Activated naive CD4-positive, alpha-beta T cell treated with anti-CD3 and anti-CD28 coated beads for 36 hours (primary cell): ENCODE data around the gene PALLD. TPM values are rescaled to one million over a fixed set of nuclear protein-coding genes. Genes with fewer than 3 reads are reported as not detected.

Experiments used
- CTCF ChIA-PET: fragments of 350-600 bp; sonication (Branson Sonifier 250); formaldehyde crosslinking; loops from one replicate; lab custom pipeline; 2021; ENCODE audit warnings: antibody characterized with exemption; lab: Charles Lee
- DNase-seq: peaks from one replicate; pipeline ENCODE4 v3.0.0-alpha.2; 2020
- H3K27ac Mint-ChIP-seq: one replicate; pipeline ENCODE4 v1.8.0; 2021; ENCODE audit warnings: mild to moderate bottlenecking, mixed read lengths
- H3K27me3 Mint-ChIP-seq: one replicate; pipeline ENCODE4 v1.8.0; 2021; ENCODE audit warnings: low read depth, mixed read lengths
- H3K36me3 Mint-ChIP-seq: one replicate; pipeline ENCODE4 v1.8.0; 2021; ENCODE audit warnings: low read depth, mixed read lengths
- H3K4me1 Mint-ChIP-seq: one replicate; pipeline ENCODE4 v1.8.0; 2021; ENCODE audit warnings: low read depth, mixed read lengths
- H3K4me3 Mint-ChIP-seq: one replicate; pipeline ENCODE4 v1.8.0; 2021; ENCODE audit warnings: mild to moderate bottlenecking, moderate library complexity, mixed read lengths
- H3K9me3 Mint-ChIP-seq: one replicate; pipeline ENCODE4 v1.8.0; 2021; ENCODE audit warnings: mixed read lengths
- intact Hi-C: fragments of 100-400 bp; cut with micrococcal nuclease; formaldehyde crosslinking; loops from one replicate; pipeline ENCODE4 v1.15.1; 2023
- total RNA-seq, 2 experiments: library from RNA; stranded (reverse); gene quantifications; one replicate each; pipeline ENCODE4 v1.2.3, GENCODE V29; 2021

The PALLD gene
- total RNA-seq, 2 experiments from 2014 or later, result 7.3 to 7.8 TPM

DNA sequence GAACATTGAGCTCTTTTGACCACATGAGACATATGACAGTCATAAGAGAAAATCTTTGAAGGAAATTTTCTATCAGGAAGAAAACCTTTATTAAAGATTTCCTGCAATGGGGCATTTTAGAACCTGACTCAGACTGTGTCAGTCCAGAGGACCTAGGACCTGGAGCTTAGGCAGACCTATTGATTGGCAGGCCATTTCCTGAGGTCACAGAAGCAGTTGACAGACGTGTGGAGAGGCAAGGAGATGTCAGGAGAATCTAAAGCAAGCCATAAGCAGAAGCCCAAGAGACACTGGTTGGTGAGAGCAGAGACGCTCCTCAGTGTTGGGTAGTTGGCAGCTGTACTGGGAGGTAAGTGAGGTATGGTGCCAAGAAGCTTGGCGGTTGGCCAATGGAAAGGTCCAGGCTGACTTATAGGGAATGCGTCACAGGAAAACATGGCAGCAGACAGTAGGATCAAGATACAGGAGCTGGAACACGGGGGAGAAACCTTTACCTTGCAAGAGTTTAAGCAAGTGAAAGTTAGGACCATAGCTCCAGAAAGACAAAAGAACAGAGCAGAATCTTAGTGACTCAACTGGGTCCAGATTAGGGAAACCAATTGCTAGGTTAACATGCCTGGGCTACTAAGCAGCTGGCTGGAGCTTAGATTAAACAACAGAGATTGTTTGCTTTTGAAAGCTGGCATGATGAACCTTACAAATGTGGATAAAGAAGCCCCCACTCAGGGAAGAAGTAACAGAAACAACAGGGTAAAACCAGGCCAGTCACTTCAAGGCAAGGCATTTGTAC lies 18.6 kb downstream of the PALLD start:
- no peak overlapping the region for H3K4me3 Mint-ChIP-seq
- CTCF ChIA-PET, result interaction anchor here (0.6 to 2.0 kb wide), 13 partner anchors 13 to 407 kb away, joined by 3 to 8 read pairs (median 3); no protein-coding TSS in a partner anchor
- H3K36me3 Mint-ChIP-seq, result no peaks in the 10 kb centered on the region
- H3K27ac Mint-ChIP-seq, result no peak overlapping the region
- intact Hi-C loops, result loop anchor here (2.0 to 10.0 kb wide), 3 partner anchors 319 to 971 kb away; no protein-coding TSS in a partner anchor
- peaks cover 22% of the 10 kb centered on the region for H3K4me1 Mint-ChIP-seq
- DNase-seq, result no peak
- no peaks in the 10 kb centered on the region for H3K9me3 Mint-ChIP-seq
- no peaks in the 10 kb centered on the region for H3K27me3 Mint-ChIP-seq

DNA sequence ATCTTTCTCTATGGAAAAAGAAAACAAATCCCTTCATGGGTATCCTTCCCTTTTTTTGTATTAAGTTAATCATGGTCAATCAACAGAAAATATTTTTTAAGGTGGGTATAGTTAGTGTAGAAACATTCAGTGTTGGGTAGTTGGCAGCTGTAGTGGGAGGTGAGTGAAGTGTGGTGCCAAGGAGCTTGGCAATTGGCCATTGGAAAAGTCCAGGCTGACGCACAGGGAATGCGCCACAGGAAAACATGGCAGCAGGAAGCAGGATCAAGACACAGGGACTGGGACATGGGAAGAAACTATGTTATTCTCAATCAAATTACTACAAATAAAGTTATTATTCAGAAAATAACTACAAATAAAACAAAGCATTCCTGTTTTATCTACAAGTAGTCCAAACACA lies 20.0 kb downstream of the PALLD start:
- no peaks in the 10 kb centered on the region for H3K36me3 Mint-ChIP-seq
- H3K4me1 Mint-ChIP-seq, result peaks cover 12% of the 10 kb centered on the region
- intact Hi-C loops, result loop anchor here (10.0 kb wide), 2 partner anchors 318 to 898 kb away; no protein-coding TSS in a partner anchor
- no peak overlapping the region for H3K27ac Mint-ChIP-seq
- no peaks in the 10 kb centered on the region for H3K9me3 Mint-ChIP-seq
- DNase-seq, result no peak
- H3K27me3 Mint-ChIP-seq, result no peaks in the 10 kb centered on the region
- CTCF ChIA-PET, result interaction anchor here (0.6 to 2.0 kb wide), 2 partner anchors 399 to 1050 kb away, joined by 3 to 7 read pairs; no protein-coding TSS in a partner anchor
- no peak overlapping the region for H3K4me3 Mint-ChIP-seq

DNA sequence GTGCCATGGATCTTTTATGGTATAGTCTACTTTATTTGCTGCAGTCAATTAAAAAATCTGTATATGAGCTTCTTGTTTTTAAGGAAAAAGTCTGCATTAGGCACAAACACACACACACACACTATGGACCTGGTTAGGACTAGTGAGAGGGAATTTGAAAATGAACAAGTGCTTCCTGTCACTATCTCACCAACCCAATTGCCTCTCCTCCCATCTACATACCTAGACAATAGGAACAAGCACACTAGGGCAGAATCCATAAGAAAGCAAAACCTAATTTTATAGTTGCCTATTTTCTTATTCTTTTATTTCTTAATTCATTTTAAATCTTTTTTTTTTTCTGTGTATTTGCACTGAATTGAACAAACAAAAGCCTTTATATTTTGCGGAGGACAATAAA lies 22.7 kb downstream of the PALLD start:
- Mint-ChIP-seq H3K27me3 (peaks cover 2% of the 10 kb centered on the region), H3K4me3 (no peak overlapping the region), H3K9me3 (no peaks in the 10 kb centered on the region), H3K36me3 (no peaks in the 10 kb centered on the region), H3K27ac (no peak overlapping the region), H3K4me1 (no peaks in the 10 kb centered on the region)
- intact Hi-C loops, result loop anchor here (10.0 kb wide), 2 partner anchors 315 to 895 kb away; no protein-coding TSS in a partner anchor
- DNase-seq, result no peak
- CTCF ChIA-PET, result interaction anchor here (1.0 kb wide), 1 partner anchor 10 kb away, joined by 4 read pairs; no protein-coding TSS in a partner anchor

DNA sequence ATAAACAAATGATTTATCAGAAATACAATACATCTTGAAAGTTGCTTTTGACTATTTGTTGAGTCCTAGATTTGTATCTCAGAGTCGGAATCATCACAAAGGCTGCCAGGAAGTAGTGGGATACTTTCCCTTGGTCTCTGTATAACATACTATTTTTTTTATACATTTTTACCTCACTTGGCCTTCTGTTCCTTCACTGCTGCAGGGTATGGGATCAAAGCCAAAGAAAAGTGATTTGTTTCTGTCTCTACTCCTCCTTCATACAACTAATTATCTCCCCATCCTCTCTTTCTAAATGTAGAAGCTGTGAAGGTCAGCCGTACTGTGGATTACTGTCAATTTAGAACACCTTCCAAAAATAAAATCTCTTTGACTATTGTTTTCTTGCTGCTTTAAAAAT lies 24.9 kb downstream of the PALLD start:
- DNase-seq, result no peak
- Mint-ChIP-seq H3K4me3 (no peak overlapping the region), H3K27ac (no peak overlapping the region), H3K9me3 (no peaks in the 10 kb centered on the region), H3K27me3 (peaks cover 2% of the 10 kb centered on the region), H3K4me1 (no peaks in the 10 kb centered on the region), H3K36me3 (no peaks in the 10 kb centered on the region)
- CTCF ChIA-PET, result no interaction called here
- intact Hi-C loops, result no loop called here

DNA sequence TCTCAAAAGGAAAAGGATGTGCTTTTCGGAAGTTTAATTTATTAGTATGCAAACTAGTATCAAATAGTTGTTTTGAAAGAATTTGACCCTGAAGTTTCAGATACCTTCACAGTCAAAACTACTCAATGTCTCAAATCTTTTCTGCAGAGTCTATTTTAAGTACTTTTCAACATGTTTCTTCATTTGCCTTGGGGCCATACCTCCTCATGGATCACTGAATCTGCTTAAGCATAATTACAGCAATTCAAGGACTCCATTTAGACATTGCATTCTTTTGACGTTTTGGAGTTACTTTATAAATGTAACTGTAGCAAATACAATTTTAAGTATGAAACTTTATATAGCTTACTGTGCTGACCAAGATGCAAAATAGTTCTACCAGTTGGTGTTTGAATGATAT lies 25.5 kb downstream of the PALLD start:
- no peak overlapping the region for H3K27ac Mint-ChIP-seq
- no peaks in the 10 kb centered on the region for H3K36me3 Mint-ChIP-seq
- H3K9me3 Mint-ChIP-seq, result no peaks in the 10 kb centered on the region
- no peak for DNase-seq
- H3K27me3 Mint-ChIP-seq, result peaks cover 2% of the 10 kb centered on the region
- no peak overlapping the region for H3K4me3 Mint-ChIP-seq
- CTCF ChIA-PET, result no interaction called here
- intact Hi-C loops, result no loop called here
- no peaks in the 10 kb centered on the region for H3K4me1 Mint-ChIP-seq

DNA sequence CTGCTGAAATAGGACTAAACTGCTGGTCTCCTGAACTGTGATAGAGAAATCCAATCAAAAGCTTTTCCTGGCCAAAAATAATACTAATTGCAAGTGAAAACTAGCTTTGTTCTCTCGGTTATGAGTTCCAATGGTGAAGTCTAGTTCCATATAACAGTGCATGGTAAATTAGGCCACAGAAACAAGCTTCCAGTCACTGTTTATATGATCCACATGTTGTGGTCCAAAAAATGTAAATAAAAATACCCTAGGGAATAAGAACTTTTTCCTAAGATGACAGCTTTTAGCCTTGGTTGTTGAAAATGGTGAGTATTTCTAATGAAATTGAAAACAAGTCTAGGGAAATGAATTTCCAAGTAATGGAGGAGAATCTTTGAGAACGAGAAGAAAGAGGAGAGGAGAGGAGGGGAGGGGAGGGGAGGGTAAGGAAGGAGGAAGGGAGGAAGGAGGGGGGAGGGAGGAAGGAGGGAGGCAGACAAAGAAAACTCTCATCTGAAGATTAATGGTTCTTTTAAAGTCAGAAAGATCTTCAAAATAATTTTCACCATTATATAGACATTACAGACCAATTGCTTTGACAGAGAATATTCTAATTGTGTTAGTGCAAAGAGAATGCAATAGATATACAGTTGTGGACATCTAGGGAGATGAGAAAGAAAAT lies 26.1 kb downstream of the PALLD start:
- CTCF ChIA-PET, result no interaction called here

DNA sequence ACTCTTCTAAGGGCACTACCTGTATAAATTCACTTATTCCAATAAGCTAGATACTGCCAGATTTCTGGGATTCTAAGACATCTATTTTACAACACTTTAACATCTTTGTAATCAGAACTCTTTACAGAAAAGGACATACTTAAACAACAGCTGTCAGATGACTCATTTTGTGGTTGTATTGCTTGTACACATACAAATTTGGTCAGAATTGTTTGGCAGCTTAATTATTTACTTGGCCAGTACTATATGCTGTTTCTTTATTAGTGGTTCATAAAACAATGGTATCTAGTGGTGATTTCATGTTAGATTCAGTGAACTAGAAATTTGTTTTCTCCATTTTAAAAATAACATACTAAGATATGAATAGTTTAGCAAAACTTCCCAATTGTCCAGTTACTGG lies 27.2 kb downstream of the PALLD start:
- H3K4me1 Mint-ChIP-seq, result no peaks in the 10 kb centered on the region
- H3K36me3 Mint-ChIP-seq, result no peaks in the 10 kb centered on the region
- CTCF ChIA-PET, result no interaction called here
- no peaks in the 10 kb centered on the region for H3K9me3 Mint-ChIP-seq
- intact Hi-C loops, result no loop called here
- peaks cover 2% of the 10 kb centered on the region for H3K27me3 Mint-ChIP-seq
- H3K27ac Mint-ChIP-seq, result no peak overlapping the region
- DNase-seq, result no peak
- H3K4me3 Mint-ChIP-seq, result no peak overlapping the region

More for the DNA sequence above, 26.1 kb downstream of the PALLD start:
- no peak for DNase-seq
- H3K9me3 Mint-ChIP-seq, result no peaks in the 10 kb centered on the region
- H3K4me1 Mint-ChIP-seq, result no peaks in the 10 kb centered on the region
- H3K27ac Mint-ChIP-seq, result no peak overlapping the region
- intact Hi-C loops, result no loop called here
- H3K27me3 Mint-ChIP-seq, result peaks cover 2% of the 10 kb centered on the region
- no peak overlapping the region for H3K4me3 Mint-ChIP-seq
- no peaks in the 10 kb centered on the region for H3K36me3 Mint-ChIP-seq

DNA sequence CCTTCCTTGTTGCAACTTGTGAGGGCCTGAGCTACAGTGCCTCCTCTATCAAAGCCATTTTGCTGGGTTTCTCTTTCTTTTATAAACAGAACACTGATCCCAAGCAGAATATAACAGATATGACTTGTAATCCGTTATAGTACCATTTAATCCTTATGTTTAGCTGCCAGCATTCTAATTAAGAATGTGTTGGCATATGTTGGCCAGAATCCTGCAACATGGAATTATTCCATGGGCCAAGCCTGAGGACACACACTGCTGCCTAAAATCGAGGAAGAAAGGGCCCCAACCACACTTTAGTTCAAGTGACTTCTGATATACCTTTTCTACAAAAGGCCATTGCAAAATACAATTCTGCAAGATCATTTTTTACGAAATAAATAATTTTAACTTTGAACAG lies 28.0 kb downstream of the PALLD start:
- CTCF ChIA-PET, result no interaction called here
- Mint-ChIP-seq H3K4me1 (no peaks in the 10 kb centered on the region), H3K4me3 (no peak overlapping the region)

DNA sequence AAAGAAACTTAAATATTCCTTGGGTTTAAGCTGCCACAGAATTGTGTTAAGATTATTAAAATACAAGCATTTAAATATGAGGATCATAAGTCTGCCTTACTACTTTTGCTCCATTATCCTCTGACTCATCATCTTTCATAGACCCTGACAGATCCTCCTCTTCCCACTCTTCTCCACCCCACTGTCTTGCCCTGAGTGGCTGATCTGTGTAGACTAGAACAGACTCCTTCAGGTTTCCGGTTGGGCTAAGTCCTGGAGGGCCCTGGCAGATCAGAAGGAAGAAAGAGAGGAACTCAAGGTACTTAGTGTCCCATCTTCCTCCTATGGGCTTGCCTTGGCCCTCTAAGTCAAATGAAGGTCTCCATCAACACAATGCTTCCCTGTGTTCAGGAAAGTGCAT lies 30.7 kb downstream of the PALLD start:
- H3K4me1 Mint-ChIP-seq, result no peaks in the 10 kb centered on the region
- no peak overlapping the region for H3K27ac Mint-ChIP-seq

More for the DNA sequence above, 28.0 kb downstream of the PALLD start:
- no peak overlapping the region for H3K27ac Mint-ChIP-seq
- intact Hi-C loops, result no loop called here
- H3K9me3 Mint-ChIP-seq, result no peaks in the 10 kb centered on the region
- H3K27me3 Mint-ChIP-seq, result peaks cover 2% of the 10 kb centered on the region
- no peaks in the 10 kb centered on the region for H3K36me3 Mint-ChIP-seq
- no peak for DNase-seq

DNA sequence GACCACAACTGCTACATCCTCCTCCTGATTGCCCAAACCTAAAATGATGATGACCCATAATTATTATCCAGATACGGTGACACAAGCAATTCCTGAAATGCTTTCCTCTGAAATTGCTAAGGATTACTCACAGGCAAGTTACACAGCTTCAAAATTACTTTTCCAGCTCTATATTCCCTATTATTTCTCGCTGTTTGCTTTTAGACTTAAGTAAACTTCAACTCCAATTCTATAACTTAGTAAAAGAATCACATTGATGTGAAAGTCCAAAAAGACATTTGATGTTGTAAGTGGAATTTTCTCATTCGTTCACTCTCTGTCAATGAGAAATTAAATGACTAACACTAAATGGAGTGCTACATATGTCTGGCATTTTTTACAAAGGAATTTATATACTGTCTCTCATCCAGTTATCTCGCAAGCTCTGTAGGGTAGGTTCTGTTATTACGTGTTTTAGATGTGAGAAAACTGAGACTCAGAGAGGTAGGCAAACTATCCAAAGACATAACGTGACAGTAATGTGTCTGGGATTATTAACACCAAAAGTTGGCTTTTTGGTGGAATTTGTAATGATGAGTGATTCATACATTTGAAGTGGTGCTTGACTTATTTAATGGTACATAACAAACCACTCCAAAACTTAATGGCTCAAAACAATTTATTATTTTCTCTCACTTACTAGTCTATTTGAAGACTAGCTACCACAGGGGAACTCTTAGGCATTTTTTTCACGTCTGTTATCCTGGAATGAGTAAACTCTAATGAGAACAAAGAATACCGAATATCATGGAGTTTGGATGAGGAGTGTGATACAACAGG lies 31.5 kb downstream of the PALLD start:
- H3K9me3 Mint-ChIP-seq, result no peaks in the 10 kb centered on the region
- H3K4me1 Mint-ChIP-seq, result no peaks in the 10 kb centered on the region
- DNase-seq, result no peak
- intact Hi-C loops, result no loop called here
- no peaks in the 10 kb centered on the region for H3K36me3 Mint-ChIP-seq
- H3K27ac Mint-ChIP-seq, result no peak overlapping the region
- CTCF ChIA-PET, result interaction anchor here (0.6 to 0.9 kb wide), 2 partner anchors 12 to 13 kb away, joined by 3 read pairs; no protein-coding TSS in a partner anchor
- no peak overlapping the region for H3K4me3 Mint-ChIP-seq
- peaks cover 2% of the 10 kb centered on the region for H3K27me3 Mint-ChIP-seq

More for the DNA sequence above, 30.7 kb downstream of the PALLD start:
- intact Hi-C loops, result no loop called here
- H3K4me3 Mint-ChIP-seq, result no peak overlapping the region
- DNase-seq, result no peak
- CTCF ChIA-PET, result no interaction called here
- H3K27me3 Mint-ChIP-seq, result peaks cover 2% of the 10 kb centered on the region
- H3K36me3 Mint-ChIP-seq, result no peaks in the 10 kb centered on the region
- no peaks in the 10 kb centered on the region for H3K9me3 Mint-ChIP-seq

DNA sequence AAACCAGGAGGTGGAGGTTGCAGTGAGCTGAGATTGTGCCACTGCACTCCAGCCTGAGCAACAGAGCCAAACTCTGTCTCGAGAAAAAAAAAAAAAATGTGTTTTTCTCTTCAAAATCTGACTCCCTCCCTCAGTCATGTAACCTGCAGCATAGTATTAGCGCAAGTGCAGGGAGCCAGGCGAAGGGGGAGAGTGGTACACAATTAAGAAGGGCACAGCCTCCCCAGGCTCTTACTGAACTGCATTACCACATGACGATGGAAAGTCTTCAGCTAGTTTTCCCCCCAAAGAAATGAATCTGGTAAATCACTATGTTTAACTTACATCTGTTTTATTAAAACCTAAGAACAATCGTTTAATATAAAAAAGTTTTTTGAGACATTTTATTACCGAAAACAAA lies 32.4 kb downstream of the PALLD start:
- Mint-ChIP-seq H3K4me1 (no peaks in the 10 kb centered on the region), H3K4me3 (no peak overlapping the region), H3K36me3 (no peaks in the 10 kb centered on the region), H3K9me3 (no peaks in the 10 kb centered on the region), H3K27ac (no peak overlapping the region), H3K27me3 (peaks cover 2% of the 10 kb centered on the region)
- no peak for DNase-seq
- intact Hi-C loops, result no loop called here
- CTCF ChIA-PET, result interaction anchor here (0.6 to 1.5 kb wide), 4 partner anchors 10 to 722 kb away, joined by 3 to 5 read pairs (median 4); no protein-coding TSS in a partner anchor

DNA sequence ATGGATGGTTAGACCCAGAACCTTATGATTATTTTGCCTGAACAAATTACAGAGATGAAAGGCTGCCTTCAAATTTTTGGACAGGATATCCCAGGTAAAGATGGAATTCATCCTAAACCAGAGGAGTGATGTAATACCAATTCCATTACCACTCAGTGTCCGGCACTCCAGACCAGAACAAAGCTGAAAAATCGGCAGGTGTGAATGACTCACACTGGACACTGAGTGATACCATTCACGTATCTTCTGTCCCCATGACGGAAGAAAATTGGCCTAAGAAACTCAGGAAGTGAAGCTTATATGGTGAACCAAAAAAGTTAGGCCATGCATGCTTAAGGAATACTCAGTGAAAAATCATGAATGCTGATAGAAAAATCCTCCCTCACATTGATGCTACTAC lies 34.5 kb downstream of the PALLD start:
- CTCF ChIA-PET, result interaction anchor here (1.0 to 1.3 kb wide), 2 partner anchors 11 to 16 kb away, joined by 3 to 4 read pairs; no protein-coding TSS in a partner anchor

More for the DNA sequence above, 34.5 kb downstream of the PALLD start:
- no peaks in the 10 kb centered on the region for H3K36me3 Mint-ChIP-seq
- H3K9me3 Mint-ChIP-seq, result no peaks in the 10 kb centered on the region
- no peak overlapping the region for H3K27ac Mint-ChIP-seq
- intact Hi-C loops, result no loop called here
- no peaks in the 10 kb centered on the region for H3K4me1 Mint-ChIP-seq
- no peak overlapping the region for H3K4me3 Mint-ChIP-seq
- no peak for DNase-seq
- peaks cover under 1% of the 10 kb centered on the region for H3K27me3 Mint-ChIP-seq
